Skeletal muscle cell (primary cell): ENCODE data around the gene ZDHHC16.

ENCODE experiments used
- DNase-seq: peaks from one replicate; pipeline ENCODE4 v3.0.0-alpha.2; 2010; ENCODE audit warnings: low read depth
- H3K4me3 ChIP-seq: 2 replicates; pipeline ENCODE4 v1.5.1; 2011; ENCODE audit warnings: low read depth, mild to moderate bottlenecking, control low read depth, low read length, moderate library complexity

ZDHHC16 gene

GRCh38 chr10:97428572-97428981 lies 17.4 kb upstream of the ZDHHC16 start:
- H3K4me3 ChIP-seq: peak overlapping the region; percentile 96
- DNase-seq: no peak

DNA sequence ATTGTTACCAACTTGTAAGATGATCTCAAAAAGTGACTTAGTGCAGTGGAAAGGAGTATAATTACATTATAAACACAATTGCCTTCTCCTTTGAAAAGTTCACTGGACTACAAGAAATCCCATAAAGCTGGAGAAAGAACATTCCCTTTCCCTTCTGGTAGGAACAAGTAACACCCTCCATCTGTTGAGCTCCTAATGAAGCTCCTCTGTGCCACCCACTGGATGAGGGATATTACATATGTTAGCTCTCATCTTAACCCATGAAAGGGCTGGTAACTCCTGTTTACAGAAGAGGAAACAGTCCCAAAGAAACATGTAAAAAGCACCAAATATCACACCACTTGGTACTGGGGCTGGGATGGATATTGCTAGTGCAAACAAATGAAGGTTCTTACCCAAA lies 11.9 kb upstream of the ZDHHC16 start:
- no peak overlapping the region for H3K4me3 ChIP-seq
- no peak for DNase-seq

GRCh38 chr10:97434557-97434956 lies 11.4 kb upstream of the ZDHHC16 start:
- no peak overlapping the region for H3K4me3 ChIP-seq
- DNase-seq: no peak

- DNase-seq: no peak
- no peak overlapping the region for H3K4me3 ChIP-seq
These were observed 10.8 kb upstream of the ZDHHC16 start for GRCh38 chr10:97435211-97435610.

DNA sequence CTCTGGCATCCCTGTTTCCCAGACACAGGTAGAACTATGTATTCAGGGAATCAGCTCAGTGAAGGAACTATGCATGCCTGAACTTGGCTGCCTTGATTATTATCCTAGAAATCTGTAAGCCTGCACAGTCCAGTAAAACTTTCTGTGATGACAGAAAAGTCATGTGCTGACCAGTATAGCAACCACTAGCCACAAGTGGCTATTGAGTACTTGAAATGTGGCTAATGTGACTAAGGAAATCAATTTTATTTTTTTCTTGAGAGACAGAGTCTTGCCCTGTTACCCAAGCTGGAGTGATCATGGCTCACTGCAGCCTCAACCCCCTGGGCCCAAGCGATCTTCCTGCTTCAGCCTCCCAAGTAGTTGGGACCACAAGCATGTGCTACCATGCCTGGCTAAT lies 3.7 kb upstream of the ZDHHC16 start:
- no peak for DNase-seq
- H3K4me3 ChIP-seq: no peak overlapping the region

GRCh38 chr10:97444212-97444611 lies 1.8 kb upstream of the ZDHHC16 start:
- DNase-seq: no peak
- no peak overlapping the region for H3K4me3 ChIP-seq

DNA sequence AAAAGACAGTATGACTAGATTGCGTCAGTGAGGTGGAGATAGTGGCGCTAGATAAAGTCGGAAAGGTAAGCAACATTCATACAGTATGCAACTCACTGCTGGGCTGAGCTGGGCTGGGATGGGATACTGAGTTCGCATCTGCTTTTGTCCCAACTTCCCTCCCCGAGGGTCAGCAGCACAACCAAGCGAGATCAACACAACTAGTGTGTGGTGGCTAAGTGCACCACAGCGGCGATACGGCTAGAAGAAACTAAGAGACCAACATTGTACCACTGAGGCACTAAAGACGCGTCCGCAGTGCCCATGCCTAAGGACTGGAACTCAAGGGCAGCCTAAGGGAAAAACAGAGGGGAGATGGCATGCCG lies 636 bp upstream of the ZDHHC16 start:
- DNase-seq: no peak
- peak overlapping the region; percentile 95 for H3K4me3 ChIP-seq

GRCh38 chr10:97450828-97451227 lies 4.9 kb downstream of the ZDHHC16 start:
- no peak overlapping the region for H3K4me3 ChIP-seq
- no peak for DNase-seq

- no peak overlapping the region for H3K4me3 ChIP-seq
These were observed 5.6 kb downstream of the ZDHHC16 start for GRCh38 chr10:97451605-97452004.

GRCh38 chr10:97452352-97452751 lies 6.4 kb downstream of the ZDHHC16 start:
- DNase-seq: no peak
- no peak overlapping the region for H3K4me3 ChIP-seq

More at GRCh38 chr10:97451605-97452004, 5.6 kb downstream of the ZDHHC16 start:
- no peak for DNase-seq

DNA sequence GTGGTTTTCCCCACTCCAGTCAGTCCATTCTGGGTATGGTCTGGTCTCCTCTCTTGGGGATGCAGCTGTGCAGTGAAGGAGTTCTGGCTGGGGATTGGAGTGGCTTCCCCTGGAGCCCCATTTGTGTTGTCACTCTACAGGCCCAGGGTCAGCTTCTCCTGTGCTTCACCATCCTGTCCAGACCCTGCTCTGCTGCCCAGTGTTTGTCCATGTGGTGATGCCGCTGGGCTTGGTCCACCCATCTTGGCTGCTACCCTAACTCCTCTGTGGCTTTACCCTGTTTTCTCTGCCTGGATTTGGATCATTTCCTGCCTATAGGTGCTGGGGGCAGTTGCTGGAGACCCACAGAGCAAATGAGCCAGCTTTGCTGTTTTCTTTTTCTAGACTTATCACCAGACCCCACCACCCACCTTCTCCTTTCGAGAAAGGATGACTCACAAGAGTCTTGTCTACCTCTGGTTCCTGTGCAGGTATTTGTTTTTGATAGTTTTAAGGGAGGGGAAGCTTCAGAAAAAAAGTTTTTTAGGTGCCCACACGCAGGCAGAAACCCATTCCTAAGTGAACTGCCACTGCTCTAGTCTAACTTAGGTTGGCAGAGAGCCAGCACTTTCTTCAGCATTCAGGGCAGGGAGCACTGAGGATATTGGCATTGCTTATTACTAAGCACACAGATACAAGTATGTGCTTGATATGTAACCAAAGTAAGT lies 8.5 kb downstream of the ZDHHC16 start:
- no peak for DNase-seq
- no peak overlapping the region for H3K4me3 ChIP-seq

DNA sequence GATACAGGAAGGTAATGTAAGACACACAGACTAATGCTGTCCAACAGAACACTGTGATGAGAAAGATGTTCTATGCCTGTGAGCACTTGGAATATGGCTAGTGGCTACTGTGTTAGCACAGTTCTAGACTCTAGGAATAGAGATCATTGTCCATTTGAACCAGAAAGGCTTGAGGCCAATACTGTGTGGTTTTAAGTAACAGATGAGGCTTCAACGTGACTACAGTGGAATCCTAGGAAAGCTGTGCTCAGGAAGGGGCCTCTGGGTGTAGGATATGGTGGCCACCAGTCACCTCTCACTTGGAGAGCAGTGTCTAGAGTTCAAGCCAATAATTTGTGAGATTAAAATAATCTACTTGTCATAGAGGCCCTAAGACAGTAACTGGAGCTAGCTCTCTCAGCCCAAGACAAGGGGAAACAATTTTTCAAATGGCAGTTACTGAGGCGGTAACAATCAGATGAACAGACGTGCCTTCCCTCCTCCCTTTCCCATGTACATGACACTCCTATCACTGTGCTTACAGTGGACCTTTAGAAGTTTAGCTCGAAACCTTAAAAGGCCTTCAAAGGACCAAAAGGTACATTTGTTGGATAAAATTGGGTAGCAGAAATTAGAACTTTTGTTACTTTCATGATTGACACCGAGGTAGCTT lies 10.2 kb downstream of the ZDHHC16 start:
- no peak for DNase-seq
- no peak overlapping the region for H3K4me3 ChIP-seq

- DNase-seq: no peak
- H3K4me3 ChIP-seq: no peak overlapping the region
These were observed 10.7 kb downstream of the ZDHHC16 start for GRCh38 chr10:97456686-97457065.

- DNase-seq: no peak
- H3K4me3 ChIP-seq: no peak overlapping the region
These were observed 13.1 kb downstream of the ZDHHC16 start for GRCh38 chr10:97459111-97459510.

- H3K4me3 ChIP-seq: no peak overlapping the region
- DNase-seq: no peak
These were observed 14.0 kb downstream of the ZDHHC16 start for GRCh38 chr10:97459933-97460332.

DNA sequence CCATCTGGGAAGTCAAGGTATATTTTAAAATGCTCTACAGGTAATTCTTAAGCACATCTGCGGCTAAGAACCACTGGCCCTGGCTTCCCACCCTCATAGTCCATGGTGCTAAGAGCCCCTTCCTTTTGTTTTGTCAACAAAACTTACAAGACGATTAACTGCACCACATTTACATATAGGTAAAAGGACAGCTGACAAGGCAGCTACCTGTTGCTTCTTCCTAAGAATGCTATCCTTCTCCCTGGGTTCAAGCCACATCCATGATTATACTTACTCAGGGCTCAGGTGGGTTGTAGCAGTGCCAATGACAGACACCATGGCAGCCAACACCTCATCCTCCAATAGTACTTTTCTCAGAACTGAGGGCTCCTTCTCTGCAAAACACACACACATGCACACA lies 16.3 kb downstream of the ZDHHC16 start:
- no peak overlapping the region for H3K4me3 ChIP-seq
- DNase-seq: no peak

- DNase-seq: peak; percentile 63
- no peak overlapping the region for H3K4me3 ChIP-seq
These were observed 17.6 kb downstream of the ZDHHC16 start for GRCh38 chr10:97463363-97464132.

DNA sequence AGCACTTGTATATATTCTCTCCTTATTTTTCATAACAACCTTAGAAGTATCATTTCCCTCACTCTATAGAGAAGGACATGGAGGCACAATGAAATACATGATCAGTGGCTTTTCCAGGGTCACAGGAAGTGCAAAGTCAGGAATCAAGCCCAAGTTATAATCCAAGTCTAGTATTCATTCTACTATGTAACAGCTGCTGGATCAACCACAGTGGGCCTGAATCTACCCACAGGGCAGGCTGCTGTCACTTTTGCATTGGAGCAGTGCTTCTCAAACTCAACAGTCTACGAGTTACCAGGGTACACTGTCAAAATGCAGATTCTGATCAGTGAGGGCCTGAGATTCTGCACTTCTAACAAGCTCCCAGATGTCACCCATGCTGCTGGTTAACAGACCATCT lies 18.3 kb downstream of the ZDHHC16 start:
- no peak for DNase-seq
- no peak overlapping the region for H3K4me3 ChIP-seq

GRCh38 chr10:97465982-97466381 lies 20.0 kb downstream of the ZDHHC16 start:
- no peak for DNase-seq
- H3K4me3 ChIP-seq: no peak overlapping the region

DNA sequence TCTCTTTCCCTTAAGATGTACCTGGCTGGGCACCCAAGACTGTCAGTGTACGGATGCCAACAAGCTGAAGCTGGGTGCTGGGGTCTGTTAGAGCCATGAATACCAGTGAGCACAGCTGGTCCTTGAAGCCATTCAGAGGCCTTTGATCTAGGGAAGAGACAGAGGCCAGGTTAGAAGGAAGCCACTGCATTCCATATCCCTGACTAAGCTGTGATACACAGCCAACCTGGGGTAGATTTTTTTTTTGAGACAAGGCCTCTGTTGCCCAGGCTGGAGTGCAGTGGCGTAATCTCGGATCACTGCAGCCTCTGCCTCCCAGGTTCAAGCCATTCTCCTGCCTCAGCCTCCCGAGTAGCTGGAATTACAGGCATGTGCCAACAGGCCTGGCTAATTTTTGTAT lies 20.8 kb downstream of the ZDHHC16 start:
- DNase-seq: no peak
- no peak overlapping the region for H3K4me3 ChIP-seq

DNA sequence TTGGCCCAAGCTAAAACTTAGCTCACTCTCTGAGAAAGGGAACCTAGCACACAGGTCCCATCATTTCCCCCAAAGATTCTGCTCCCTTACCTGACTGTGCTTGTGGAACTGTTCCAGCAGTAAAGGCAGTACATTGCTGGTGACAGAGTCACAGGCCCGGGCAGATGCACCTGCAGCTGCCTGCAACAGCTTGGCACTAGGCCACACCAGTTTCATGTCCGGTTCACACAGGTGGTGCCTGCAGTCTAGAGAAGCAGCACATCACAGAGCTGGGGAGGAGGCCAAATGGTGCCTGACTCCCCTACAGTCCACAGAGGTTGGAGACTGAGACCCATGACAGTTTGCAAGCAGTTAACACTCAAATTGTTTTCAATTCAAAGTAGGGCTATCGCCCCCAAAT lies 22.2 kb downstream of the ZDHHC16 start:
- no peak overlapping the region for H3K4me3 ChIP-seq
- DNase-seq: no peak
